NCI-H2029 treated with DMSO at 0.1 percent for 48 hours (cell line): Measurements from ENCODE around the gene FCN2.

Source experiments
- DNase-seq: peaks from one replicate; lab custom pipeline; 2025; lab: John Stamatoyannopoulos, UW

Gene FCN2

DNA sequence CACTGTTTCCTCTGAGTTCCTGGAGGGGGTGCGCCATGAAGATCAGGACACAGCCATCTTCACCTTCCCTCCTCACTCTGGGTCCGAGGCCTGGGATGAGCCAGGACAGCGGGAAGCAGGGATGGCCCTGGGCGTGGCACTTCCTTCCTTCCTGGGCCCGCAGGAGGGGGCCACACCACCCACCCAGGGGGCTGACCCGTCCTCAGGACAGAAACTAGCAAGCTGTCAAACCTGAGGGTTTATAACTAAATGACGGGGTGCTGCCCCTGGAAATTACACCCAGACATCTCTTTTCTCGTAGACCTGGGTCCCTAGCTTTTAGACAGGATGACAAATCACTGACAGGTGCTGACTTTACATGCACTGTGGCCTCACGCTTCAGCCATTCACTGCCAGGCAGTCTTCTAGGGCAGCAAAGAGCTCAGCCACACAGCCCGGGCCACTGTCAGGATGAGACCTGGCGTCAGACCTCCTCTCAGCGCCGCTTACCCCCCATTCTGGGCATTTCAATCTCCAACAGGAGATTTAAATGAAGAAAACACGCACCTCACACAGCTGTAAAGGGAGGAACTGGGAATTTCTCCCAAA is 8.1 kb downstream of the FCN2 start:
- no peak for DNase-seq

GRCh38 chr9:134889386-134890154 is 9.0 kb downstream of the FCN2 start:
- DNase-seq = no peak

DNA sequence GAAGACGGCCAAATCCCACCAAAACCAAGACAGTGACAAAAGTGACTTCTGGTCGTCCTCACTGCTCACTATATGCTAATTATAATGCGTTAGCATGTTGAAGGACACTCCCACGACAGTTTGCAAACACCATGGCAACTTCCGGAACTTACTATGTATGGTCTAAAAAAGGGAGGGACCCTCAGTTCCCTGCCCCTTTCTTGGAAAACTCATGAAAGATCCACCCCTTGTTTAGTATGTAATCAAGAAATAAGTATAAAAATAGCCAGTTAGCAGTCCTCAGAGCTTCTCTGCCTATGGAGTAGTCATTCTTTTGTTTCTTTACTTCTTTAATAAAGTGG is 9.5 kb downstream of the FCN2 start:
- DNase-seq = no peak

GRCh38 chr9:134891053-134891452 is 10.4 kb downstream of the FCN2 start:
- DNase-seq = no peak

DNA sequence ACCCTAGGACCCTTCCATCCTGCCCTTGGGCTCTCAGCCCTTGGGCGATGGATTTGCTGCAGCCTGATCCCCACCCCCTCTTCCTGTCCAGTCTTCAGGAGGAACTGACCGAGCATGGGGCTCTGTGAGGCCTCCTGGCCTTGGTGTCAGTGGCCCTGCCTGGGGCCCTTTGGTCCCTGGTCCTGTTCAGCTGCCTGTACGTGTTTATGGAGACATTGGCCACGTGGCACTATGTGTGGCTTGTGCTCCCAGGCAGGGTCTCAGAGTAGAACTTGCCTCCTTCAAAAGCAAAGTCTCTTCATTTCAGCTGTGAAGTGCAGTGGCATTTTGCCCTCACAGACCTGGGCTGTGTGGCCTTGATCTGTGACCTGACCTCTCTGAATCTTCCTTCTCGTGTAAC is 11.1 kb downstream of the FCN2 start:
- no peak for DNase-seq

DNA sequence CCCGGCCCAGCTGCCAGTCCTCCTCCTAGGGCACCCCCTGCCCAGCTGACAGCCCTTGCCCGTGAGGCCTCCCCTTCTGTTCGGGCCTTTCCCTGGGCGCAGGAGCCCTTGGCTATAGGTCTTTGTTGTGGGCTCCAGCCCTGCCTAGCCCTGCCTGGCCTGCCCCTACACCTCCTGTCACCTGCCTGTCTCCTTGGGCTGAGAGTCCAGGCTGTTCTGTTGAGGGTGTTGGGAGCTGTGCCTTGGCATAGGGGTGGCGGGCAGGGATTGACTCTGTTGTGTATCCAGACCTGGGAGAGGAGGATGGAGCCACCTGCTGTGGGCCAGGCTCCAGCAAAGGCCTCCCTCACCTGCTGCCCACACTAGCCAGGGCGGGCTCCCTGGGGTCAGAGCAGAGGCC is 11.6 kb downstream of the FCN2 start:
- DNase-seq = no peak

GRCh38 chr9:134892820-134893420 is 12.3 kb downstream of the FCN2 start:
- no peak for DNase-seq

DNA sequence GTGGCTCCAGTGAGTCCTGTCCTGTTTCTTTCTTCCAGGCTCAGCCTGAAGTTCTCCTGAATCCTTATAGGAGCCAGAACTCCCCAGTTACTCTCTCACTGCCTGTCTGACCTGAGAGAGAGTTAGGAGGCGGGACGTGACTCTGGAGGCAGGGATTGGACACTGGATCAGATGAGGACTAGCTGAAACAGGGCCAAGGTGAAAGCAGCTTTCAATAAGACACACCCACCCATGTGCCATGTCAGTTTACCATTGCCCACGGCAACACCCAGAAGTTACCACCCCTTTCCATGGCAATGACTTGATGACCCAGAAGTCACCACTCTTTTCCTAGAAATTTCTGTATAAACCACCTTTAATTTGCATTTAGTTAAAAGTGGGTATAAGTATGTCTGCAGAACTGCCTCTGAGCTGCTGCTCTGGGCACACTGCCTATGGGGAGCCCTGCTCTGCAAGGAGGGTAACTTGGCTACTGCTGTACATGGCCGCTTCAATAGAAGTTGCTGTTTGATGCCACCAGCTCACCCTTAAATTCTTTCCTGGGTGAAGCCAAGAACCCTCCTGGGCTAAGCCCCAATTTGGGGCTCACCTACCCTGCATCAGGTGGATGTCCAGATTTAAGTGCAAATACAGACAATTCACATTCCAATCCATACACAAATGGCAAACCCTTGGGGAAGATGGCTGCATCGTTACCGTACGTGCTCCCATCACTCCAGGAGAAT is 13.7 kb downstream of the FCN2 start:
- DNase-seq = no peak

GRCh38 chr9:134895097-134895496 is 14.5 kb downstream of the FCN2 start:
- no peak for DNase-seq

DNA sequence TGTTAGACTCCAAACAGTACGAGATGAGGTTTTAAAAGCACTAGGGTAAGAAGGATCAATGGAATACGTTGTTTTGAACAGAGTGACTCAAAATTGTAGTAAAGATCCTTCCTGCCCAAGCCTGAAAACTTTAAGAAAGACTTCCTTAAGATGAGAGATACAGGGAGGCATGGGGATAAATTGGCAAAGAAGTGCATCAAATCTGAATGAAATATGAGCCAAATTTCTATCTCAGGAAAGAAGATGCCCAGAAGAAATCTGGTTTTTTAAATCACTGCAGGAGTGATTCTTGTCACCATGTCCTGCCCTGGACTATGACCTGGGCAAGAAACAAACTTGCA is 14.9 kb downstream of the FCN2 start:
- DNase-seq = no peak

DNA sequence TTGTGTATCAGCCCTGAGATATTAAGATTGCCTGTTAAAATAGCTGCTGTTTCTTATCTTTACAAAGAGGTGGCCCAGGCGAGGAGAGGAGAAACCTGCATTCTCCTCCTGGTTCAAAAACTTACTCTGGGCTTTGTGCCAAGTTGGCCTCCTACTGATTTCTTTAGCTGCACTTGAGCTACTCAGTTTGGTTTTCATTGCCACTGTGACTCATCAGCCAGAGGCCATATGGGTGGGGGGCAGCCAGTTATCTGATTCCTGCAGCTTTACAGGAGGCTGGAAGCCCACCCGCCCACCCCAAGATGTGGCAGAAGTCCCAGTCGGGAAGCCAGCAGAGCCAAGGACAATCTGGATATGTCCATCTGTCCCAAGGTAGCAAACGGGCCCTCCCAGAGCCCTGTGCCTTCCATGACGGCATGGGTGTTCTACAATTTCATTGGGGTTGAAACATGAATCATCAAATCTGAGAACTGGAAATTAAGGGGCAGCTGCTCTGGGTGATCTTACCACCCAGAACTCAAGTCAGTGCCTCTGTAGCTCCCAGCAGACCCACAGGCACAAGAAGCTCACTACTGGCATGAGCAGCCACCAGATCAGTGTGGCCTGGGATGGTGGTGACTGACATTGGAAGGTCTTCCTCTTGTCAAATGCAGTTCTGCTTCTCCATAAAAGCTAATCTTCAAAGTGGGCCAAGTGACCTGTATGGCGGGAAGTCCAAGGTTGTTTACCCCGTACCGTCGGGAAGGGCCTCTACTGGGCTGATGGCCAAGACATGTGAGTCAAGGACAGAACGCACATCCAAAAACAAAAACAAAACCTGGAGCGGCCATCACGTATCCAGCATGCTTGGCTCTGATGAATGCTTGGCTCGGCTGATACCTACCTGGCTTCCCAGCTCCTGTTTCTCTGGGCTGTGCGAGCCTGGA is 15.6 kb downstream of the FCN2 start:
- no peak for DNase-seq

- DNase-seq = no peak
Observed at GRCh38 chr9:134896834-134897583, 16.4 kb downstream of the FCN2 start.

DNA sequence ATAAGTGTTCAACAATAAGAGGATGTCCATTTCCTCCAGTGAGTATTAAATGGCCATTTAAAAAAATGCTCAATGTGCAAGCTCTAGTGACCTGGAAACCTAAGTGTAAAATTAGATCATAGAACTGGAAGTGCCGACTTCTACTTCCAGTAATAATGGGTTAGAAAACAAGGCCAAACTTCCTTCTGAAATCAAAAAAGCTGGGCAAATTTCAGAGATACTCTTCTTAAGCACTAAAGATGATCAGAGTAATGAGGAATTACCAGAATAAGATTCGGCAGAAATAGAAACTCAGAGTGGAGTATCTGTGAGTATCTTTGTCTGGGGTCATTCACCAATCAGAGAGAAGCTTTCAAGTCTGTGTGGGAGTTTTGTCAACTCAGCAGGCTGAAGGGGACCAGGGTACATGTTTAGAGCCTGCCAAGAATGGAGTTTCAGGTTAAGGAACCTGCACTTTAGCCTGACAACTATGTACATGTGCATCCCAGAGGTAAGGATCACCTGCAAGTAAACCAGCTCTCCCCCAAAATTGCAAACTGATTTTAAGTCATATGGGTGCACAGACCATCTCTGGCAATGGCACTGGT is 17.1 kb downstream of the FCN2 start:
- no peak for DNase-seq

GRCh38 chr9:134898319-134898718 is 17.7 kb downstream of the FCN2 start:
- no peak for DNase-seq

DNA sequence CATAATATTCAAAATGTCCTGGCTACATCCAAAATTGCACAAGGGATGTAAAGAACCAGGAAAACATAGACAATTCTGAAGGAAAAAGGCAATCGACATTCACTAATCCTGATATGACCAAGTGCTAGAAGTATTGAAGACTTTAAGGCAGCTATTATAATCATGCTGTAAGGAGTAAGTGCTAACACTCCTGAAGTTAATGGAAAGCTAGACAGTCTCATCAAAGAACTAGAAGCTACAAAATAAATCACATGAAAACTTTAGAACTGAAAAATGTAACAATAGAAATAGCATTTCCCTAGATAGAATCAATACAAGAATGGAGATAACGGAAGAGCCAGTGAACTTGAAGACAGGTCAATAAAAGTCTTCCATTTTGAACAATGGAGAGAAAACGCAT is 18.6 kb downstream of the FCN2 start:
- no peak for DNase-seq

- DNase-seq = no peak
Observed at GRCh38 chr9:134899818-134900217, 19.2 kb downstream of the FCN2 start.

- DNase-seq = no peak
Observed at GRCh38 chr9:134902936-134903335, 22.3 kb downstream of the FCN2 start.

DNA sequence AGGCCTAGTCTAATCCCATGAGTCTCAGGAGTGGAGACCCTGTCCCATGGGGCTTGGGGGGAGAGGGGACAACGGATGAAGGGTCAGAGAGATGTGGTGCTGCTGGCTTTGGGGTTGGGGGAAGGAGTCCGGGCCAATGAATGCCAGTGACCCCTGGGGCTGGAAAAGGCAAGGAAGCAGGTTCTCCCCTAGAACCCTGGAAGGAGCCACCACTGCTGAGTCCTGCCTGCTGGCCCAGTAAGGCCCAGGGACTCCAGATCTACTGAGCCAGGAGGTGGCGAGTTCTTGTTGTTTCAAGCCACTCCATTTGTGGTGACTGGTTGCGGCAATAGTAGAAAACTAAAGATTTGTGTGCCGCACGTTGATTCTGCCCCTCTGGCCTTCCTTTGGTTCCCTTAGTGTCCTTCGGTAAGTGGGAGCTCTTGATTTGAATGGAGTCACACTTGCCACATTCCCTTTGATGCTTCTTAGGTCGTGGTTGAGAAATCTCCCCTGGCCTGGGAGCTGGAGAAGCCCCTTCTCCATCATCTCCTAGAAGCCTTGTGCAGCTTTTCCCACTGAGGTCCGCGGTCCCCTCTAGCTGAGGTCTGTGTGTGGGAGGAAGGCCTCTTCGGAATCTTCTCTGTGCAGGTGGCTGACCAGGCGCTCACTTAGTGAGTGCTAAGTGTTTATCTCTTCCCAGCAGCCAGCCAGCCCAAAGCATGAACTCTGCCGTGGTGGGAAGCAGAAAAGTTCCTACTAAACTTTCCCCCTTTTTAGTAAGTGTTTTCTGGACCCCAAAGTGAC is 28.1 kb downstream of the FCN2 start:
- DNase-seq = no peak

GRCh38 chr9:134909511-134910481 is 29.2 kb downstream of the FCN2 start:
- DNase-seq = no peak
